AG10803 (cell line): ENCODE data around the gene IFT25.

ENCODE experiments used
- DNase-seq: peaks from one replicate; pipeline ENCODE4 v3.0.0; 2010; ENCODE audit warnings: low read depth
- H3K4me3 ChIP-seq: 2 replicates; pipeline ENCODE4 v1.5.1; 2011; ENCODE audit warnings: mild to moderate bottlenecking, low read length, control low read depth
- TF ChIP-seq, protein P1 (sequence below): conservative IDR thresholded peaks from 2 replicates; pipeline ENCODE4 v1.5.1; 2011; ENCODE audit warnings: mild to moderate bottlenecking, low read length, control low read depth, inconsistent platforms

Gene IFT25

DNA sequence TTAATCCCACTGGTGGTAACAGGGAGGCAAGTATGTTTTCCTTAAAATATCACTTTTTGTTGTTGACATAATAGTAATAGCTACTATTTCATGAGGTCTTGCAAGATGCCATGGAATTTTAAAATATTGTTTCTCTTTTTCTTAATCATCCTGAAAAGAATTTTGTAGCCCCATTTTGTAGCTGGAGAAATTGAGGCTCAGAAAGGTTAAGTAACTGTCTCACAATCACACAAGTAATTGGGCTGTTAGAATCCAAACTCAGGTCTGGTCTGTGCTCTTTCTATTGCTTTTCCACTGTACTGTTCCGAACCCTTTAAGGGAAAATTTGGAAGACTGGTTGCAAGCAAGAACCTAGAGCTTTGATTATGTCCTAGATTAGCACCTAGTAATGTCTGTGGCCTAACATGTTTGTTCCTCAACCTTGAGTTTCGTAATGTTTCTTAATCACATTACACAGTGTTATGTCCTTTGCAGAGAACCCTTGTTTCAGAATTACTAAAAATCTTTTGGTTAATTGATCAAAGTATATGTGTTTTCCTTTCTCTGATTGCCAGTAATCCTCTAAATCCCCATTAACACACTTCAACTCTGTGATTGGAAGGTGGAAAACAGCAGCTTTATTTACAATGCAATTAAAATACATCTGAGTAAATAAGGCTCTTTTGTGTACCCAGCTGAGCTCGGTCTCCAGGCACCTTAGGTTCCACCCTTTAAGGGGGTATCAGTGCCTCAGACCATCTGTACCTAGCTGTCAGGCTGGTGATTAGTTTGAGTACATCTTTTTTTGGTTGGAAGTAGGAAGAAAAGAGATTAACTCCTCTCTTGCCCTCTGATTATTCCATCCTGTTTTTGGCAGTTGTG, 11.0 kb upstream of the IFT25 start:
- no peak overlapping the region for H3K4me3 ChIP-seq
- TF ChIP-seq, protein P1, sequence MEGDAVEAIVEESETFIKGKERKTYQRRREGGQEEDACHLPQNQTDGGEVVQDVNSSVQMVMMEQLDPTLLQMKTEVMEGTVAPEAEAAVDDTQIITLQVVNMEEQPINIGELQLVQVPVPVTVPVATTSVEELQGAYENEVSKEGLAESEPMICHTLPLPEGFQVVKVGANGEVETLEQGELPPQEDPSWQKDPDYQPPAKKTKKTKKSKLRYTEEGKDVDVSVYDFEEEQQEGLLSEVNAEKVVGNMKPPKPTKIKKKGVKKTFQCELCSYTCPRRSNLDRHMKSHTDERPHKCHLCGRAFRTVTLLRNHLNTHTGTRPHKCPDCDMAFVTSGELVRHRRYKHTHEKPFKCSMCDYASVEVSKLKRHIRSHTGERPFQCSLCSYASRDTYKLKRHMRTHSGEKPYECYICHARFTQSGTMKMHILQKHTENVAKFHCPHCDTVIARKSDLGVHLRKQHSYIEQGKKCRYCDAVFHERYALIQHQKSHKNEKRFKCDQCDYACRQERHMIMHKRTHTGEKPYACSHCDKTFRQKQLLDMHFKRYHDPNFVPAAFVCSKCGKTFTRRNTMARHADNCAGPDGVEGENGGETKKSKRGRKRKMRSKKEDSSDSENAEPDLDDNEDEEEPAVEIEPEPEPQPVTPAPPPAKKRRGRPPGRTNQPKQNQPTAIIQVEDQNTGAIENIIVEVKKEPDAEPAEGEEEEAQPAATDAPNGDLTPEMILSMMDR: no peak
- peak; percentile 36 for DNase-seq

DNA sequence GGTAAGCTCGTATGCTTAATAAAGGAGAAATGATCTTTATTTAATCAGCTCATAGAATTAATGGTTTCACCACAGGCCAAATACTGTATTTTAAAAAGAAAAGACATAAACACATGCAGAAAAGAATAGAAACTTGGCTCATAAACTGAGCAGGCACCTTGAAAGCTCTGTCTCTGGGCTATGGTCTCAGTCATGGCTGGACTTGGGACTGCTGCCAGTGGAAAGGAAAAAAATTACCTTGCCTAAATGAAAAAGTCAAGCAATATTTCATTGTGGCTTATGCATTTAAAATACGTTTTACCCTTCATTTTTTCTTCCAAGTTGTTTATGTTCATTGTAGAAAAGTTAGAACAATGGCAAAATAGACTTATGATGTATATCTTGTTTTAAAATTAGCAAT, 8.6 kb upstream of the IFT25 start:
- no peak for DNase-seq
- TF ChIP-seq, protein P1: no peak
- no peak overlapping the region for H3K4me3 ChIP-seq

DNA sequence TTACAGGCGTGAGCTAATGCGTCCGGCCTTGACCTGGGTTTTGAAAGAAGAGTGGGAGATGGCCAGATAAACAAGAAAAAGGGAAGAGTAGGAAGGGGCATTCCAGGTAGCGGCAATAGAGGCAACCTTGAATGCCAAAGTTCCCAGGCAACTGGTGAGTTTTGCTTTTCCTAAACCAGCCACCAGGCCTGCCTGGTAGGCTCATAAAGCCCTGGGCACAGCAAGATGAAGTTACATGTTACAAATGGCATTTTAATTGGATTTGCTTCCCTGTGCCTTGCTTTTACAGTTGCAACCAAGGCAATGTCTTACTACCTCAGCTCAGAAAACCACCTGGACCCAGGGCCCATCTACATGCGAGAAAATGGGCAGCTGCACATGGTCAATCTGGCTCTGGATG, 6.2 kb upstream of the IFT25 start:
- no peak for DNase-seq
- TF ChIP-seq, protein P1: no peak
- H3K4me3 ChIP-seq: no peak overlapping the region

DNA sequence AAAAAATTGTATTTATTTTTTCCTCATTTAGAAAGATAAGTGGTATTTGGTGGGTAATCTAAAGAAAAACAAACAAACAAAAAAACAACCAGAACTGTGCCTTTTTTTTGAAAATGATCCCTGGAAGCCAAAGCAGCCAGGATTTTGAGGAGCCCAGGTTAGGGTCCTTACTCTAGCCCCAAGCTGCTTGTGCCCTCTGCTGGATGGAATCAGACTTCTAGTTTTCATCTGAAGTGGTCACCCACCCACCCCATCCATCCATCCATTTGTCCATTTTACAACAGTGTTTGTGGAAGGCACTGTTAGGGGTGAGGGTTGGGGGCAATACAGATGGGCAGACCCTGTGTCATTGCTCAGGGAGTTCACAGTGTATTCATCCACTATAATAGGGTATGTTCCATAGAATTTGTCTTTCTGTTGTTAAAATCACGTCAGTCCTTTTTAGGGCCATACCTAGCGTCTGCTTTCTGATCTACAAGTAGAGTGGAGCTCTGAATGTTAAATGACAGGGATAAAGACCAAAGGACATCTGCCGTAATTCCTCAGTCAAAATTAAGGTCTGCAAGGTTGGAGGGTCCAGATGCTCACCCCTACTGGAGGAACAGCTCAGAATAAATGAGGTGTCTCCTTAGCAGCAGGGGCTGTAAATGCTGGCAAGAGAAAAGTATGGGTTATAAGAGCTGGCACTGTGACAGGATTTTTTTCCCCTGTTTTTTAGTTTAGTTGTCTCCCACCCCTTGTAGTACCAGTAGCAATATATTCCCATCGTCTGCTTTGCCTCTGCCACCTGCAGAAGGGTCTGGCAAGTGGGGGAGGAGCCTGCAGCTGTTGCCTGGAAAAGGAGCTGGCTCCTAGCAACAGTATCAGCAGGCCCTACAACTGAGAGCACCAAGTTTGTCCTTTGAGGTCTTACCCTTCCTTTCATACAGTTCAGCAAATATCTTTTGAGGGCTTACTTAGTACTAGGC, 3.8 kb upstream of the IFT25 start:
- DNase-seq: peak; percentile 40
- no peak overlapping the region for H3K4me3 ChIP-seq
- TF ChIP-seq, protein P1: peak; percentile 62

DNA sequence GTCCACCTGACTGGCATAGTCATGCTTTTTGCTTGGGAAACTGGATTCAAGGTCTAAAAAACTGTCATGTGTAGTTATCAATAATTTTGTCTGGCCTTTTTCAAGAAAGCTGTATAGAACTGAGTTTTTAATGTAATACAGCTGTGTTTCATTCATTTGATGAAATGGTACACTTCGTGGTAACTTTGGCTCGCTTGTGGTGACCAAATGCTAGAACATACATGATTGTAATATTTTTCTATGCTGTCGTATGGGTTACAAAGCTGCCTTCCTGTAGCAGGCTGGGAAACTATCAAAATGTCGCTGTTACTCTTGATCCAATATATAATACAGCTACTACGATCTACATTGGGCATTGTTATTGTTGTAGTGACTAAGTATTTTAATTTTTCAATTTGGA, 2.8 kb upstream of the IFT25 start:
- TF ChIP-seq, protein P1: no peak
- peak; percentile 24 for DNase-seq
- no peak overlapping the region for H3K4me3 ChIP-seq

DNA sequence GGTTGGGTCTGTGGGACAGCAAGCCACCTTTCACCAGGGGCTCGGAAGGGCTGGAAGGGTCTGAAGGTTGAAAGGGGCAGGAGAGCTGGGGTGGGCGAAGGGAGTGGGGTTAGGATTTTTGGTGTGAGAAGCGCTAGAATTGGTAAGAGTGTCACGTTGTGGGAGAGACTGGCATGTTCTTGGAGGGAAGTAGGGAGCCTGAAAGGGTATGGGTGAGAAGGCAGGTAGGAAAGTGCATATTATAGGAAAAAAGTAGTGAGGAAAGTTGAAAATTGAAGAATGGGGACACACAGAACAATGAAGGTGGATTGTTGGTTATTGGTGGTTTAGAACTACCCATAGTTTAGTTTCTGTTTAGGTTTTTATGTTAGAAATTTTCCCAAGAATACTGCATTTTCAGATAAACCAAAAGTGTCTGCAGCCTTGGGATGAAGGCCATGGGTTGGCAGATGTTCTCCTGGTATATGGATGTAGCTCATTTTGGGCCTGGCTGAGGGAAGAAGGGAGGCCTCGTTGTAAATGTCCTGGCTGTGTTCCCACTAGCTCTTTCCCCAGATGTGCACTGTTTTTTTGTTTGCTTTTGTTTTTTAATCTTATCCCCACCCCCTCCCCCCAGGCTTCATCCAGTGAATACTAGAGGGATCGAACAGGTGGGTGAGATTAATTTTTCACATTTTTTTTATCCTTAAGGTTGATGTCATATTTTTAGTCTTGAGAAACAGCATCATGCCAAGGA, 1.8 kb upstream of the IFT25 start:
- H3K4me3 ChIP-seq: peak overlapping the region; percentile 84
- TF ChIP-seq, protein P1: no peak
- DNase-seq: peak; percentile 22
